DND-41 (cell line): Measurements from ENCODE around the gene ATXN7.

Experiments
- ATAC-seq: fragments of 200-7000 bp; cut with Tn5 transposase; 3 replicates; pipeline ENCODE4 v1.9.1; 2021; ENCODE audit warnings: low read depth; ENCODE audit not compliant: insufficient read depth
- DNase-seq: peaks from one replicate; pipeline ENCODE4 v3.0.0-alpha.2; 2020
- H2AFZ ChIP-seq: 2 replicates; pipeline ENCODE4 v1.6.0; 2012; ENCODE audit warnings: low read depth, low read length
- H3K27ac ChIP-seq: 2 replicates; pipeline ENCODE4 v1.5.1; 2012; ENCODE audit warnings: low read length, inconsistent platforms
- H3K27me3 ChIP-seq: fragments of 200-600 bp; sonication (generic); 2 replicates; pipeline ENCODE4 v1.6.0; 2012; ENCODE audit warnings: low read length, mild to moderate bottlenecking, inconsistent platforms; ENCODE audit not compliant: insufficient read depth, poor library complexity
- H3K36me3 ChIP-seq: 2 replicates; pipeline ENCODE4 v1.5.1; 2012; ENCODE audit warnings: low read length, inconsistent platforms; ENCODE audit not compliant: insufficient read depth
- H3K4me1 ChIP-seq: 2 replicates; pipeline ENCODE4 v1.5.1; 2012; ENCODE audit warnings: mild to moderate bottlenecking, low read length; ENCODE audit not compliant: insufficient read depth
- H3K4me2 ChIP-seq: 2 replicates; pipeline ENCODE4 v1.6.0; 2012; ENCODE audit warnings: mild to moderate bottlenecking, moderate library complexity, low read length, inconsistent platforms; ENCODE audit not compliant: insufficient read depth
- H3K4me3 ChIP-seq, 2 experiments: fragments of 200-600 bp in 1 of 2; shearing (Covaris generic) in 1 of 2; 2 replicates each; pipeline ENCODE4 v1.5.1; 2012 to 2016; ENCODE audit warnings: inconsistent platforms in 2 of 2, low read length in 2 of 2, mild to moderate bottlenecking in 2 of 2, low read depth in 1 of 2, moderate library complexity in 1 of 2
- H3K79me2 ChIP-seq: 2 replicates; pipeline ENCODE4 v1.6.0; 2012; ENCODE audit warnings: low read length, inconsistent platforms; ENCODE audit not compliant: insufficient read depth
- H3K9ac ChIP-seq: 2 replicates; pipeline ENCODE4 v1.6.0; 2012; ENCODE audit warnings: low read depth, mild to moderate bottlenecking, inconsistent platforms, low read length, moderate library complexity
- H3K9me3 ChIP-seq: 2 replicates; pipeline ENCODE4 v1.5.1; 2012; ENCODE audit warnings: low read length, moderate library complexity, mild to moderate bottlenecking, inconsistent platforms; ENCODE audit not compliant: insufficient read depth, severe bottlenecking
- H4K20me1 ChIP-seq: 2 replicates; pipeline ENCODE4 v1.6.0; 2012; ENCODE audit warnings: low read length; ENCODE audit not compliant: insufficient read depth
- CTCF ChIP-seq: IDR thresholded peaks from 2 replicates; pipeline ENCODE4 v1.5.1; 2012; ENCODE audit warnings: borderline replicate concordance, low read length, moderate library complexity, mild to moderate bottlenecking; ENCODE audit not compliant: poor library complexity, severe bottlenecking; ENCODE audit errors: extremely low read depth
- EZH2 ChIP-seq: IDR thresholded peaks from 3 replicates; pipeline ENCODE4 v1.6.1; 2012; ENCODE audit warnings: borderline replicate concordance, low read depth, mild to moderate bottlenecking, moderate library complexity, low read length, inconsistent platforms; ENCODE audit not compliant: severe bottlenecking

ATXN7 gene

GRCh38 chr3:63921741-63922482, 58.2 kb downstream of the ATXN7 start:
- H3K4me2 ChIP-seq, result no peak overlapping the region
- peaks cover 87% of the 10 kb centered on the region for H3K79me2 ChIP-seq
- ATAC-seq (no peak), DNase-seq (no peak)
- TF ChIP-seq EZH2 (no peak), CTCF (no peak)
- no peaks in the 10 kb centered on the region for H3K9me3 ChIP-seq
- no peak overlapping the region for H3K4me3 ChIP-seq
- no peak overlapping the region for H3K9ac ChIP-seq
- peaks cover 42% of the 10 kb centered on the region for H4K20me1 ChIP-seq
- peaks cover 88% of the 10 kb centered on the region for H3K36me3 ChIP-seq
- no peak overlapping the region for H3K27ac ChIP-seq
- no peaks in the 10 kb centered on the region for H3K27me3 ChIP-seq
- no peaks in the 10 kb centered on the region for H3K4me1 ChIP-seq
- H2AFZ ChIP-seq, result no peak overlapping the region

GRCh38 chr3:63922491-63923199, 59.0 kb downstream of the ATXN7 start:
- no peak for ATAC-seq
- H3K27ac ChIP-seq, result no peak overlapping the region

GRCh38 chr3:63926309-63926708, 62.6 kb downstream of the ATXN7 start:
- Histone ChIP-seq H4K20me1 (peaks cover 45% of the 10 kb centered on the region), H3K4me1 (no peaks in the 10 kb centered on the region), H3K4me2 (no peak overlapping the region), H3K9me3 (no peaks in the 10 kb centered on the region), H3K27me3 (no peaks in the 10 kb centered on the region), H3K36me3 (peaks cover 68% of the 10 kb centered on the region), H2AFZ (no peak overlapping the region), H3K4me3 (no peak overlapping the region), H3K27ac (no peak overlapping the region), H3K79me2 (peaks cover 94% of the 10 kb centered on the region), H3K9ac (no peak overlapping the region)
- TF ChIP-seq EZH2 (no peak), CTCF (no peak)
- no peak for DNase-seq
- no peak for ATAC-seq

More at GRCh38 chr3:63922491-63923199, 59.0 kb downstream of the ATXN7 start:
- H2AFZ ChIP-seq, result no peak overlapping the region
- H3K4me3 ChIP-seq, result no peak overlapping the region
- H3K4me2 ChIP-seq, result no peak overlapping the region
- H3K36me3 ChIP-seq, result peaks cover 83% of the 10 kb centered on the region
- H3K27me3 ChIP-seq, result no peaks in the 10 kb centered on the region
- no peaks in the 10 kb centered on the region for H3K4me1 ChIP-seq
- peaks cover 89% of the 10 kb centered on the region for H3K79me2 ChIP-seq
- DNase-seq, result no peak
- H3K9ac ChIP-seq, result no peak overlapping the region
- TF ChIP-seq EZH2 (no peak), CTCF (no peak)
- no peaks in the 10 kb centered on the region for H3K9me3 ChIP-seq
- peaks cover 43% of the 10 kb centered on the region for H4K20me1 ChIP-seq
